Dorsolateral prefrontal cortex (tissue), 118 donors: ENCODE measurements around the gene TNIP2. TPM values are rescaled to one million over a fixed set of nuclear protein-coding genes. Genes with fewer than 3 reads are reported as not detected.

ENCODE experiments used
- total RNA-seq, 120 experiments: library from RNA; stranded (reverse); gene quantifications; one replicate each; pipeline versions ENCODE4 v1.2.3 to v1.2.4, GENCODE V29; 2022

Gene TNIP2
- total RNA-seq, 120 experiments from 2014 or later = 4.8 to 32.4 (median 12.7) TPM

Other genes starting within 250 kb of the TNIP2 start
- 10 to 100 TPM; 30.7 to 56.7 (median 40.1) TPM for gene FAM193A, start 219.7 kb downstream of the TNIP2 start, total RNA-seq
- gene SH3BP2, start 36.7 kb upstream of the TNIP2 start, total RNA-seq = 10 to 100 TPM; 15.0 to 67.4 (median 33.4) TPM
- 100 to 1,000 TPM; 448 to 781 (median 536) TPM for gene ADD1, start 87.5 kb upstream of the TNIP2 start, total RNA-seq
- 10 to 100 TPM in 119 of 120 experiments, 1 to 10 TPM in 1; 9.7 to 21.7 (median 15.1) TPM for gene NOP14, start 207.1 kb upstream of the TNIP2 start, total RNA-seq
- gene GRK4, start 207.2 kb upstream of the TNIP2 start, total RNA-seq = 10 to 100 TPM; 17.9 to 41.6 (median 30.0) TPM